ENCODE measurements around the gene CAMTA1.

Gene CAMTA1

DNA sequence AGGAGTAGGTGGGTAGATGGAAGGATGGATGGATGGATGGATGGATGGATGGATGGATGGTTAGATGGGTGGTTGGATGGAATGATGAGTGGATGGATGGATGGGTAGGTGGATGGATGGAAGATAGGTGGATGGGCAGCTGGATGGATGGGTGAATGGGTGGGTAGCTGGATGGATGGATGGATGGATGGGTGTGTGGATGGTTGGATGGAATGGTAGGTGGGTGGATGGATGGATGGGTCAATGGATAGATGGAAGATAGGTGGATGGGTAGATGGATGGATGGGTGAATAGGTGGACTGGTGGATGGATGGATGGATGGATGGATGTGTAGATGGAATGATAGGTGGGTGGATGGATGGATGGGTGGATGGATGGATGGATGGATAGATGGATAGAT lies 821.8 kb downstream of the CAMTA1 start:
- TF ChIP-seq, protein P1, sequence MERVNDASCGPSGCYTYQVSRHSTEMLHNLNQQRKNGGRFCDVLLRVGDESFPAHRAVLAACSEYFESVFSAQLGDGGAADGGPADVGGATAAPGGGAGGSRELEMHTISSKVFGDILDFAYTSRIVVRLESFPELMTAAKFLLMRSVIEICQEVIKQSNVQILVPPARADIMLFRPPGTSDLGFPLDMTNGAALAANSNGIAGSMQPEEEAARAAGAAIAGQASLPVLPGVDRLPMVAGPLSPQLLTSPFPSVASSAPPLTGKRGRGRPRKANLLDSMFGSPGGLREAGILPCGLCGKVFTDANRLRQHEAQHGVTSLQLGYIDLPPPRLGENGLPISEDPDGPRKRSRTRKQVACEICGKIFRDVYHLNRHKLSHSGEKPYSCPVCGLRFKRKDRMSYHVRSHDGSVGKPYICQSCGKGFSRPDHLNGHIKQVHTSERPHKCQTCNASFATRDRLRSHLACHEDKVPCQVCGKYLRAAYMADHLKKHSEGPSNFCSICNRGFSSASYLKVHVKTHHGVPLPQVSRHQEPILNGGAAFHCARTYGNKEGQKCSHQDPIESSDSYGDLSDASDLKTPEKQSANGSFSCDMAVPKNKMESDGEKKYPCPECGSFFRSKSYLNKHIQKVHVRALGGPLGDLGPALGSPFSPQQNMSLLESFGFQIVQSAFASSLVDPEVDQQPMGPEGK (CRISPR knock-in tag; IDR thresholded peaks at IDR 0.05; ENCODE audit: borderline replicate concordance), result no peak
- TF ChIP-seq PPARA (CRISPR knock-in tag; IDR thresholded peaks at IDR 0.05; ENCODE audit: borderline replicate concordance) (no peak), OSR1 (CRISPR knock-in tag; IDR thresholded peaks at IDR 0.05) (no peak), TOX (CRISPR knock-in tag; IDR thresholded peaks at IDR 0.05; ENCODE audit: borderline replicate concordance) (no peak)
- TF ChIP-seq, protein P2, sequence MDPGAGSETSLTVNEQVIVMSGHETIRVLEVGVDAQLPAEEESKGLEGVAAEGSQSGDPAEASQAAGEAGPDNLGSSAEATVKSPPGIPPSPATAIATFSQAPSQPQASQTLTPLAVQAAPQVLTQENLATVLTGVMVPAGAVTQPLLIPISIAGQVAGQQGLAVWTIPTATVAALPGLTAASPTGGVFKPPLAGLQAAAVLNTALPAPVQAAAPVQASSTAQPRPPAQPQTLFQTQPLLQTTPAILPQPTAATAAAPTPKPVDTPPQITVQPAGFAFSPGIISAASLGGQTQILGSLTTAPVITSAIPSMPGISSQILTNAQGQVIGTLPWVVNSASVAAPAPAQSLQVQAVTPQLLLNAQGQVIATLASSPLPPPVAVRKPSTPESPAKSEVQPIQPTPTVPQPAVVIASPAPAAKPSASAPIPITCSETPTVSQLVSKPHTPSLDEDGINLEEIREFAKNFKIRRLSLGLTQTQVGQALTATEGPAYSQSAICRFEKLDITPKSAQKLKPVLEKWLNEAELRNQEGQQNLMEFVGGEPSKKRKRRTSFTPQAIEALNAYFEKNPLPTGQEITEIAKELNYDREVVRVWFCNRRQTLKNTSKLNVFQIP (CRISPR knock-in tag; IDR thresholded peaks at IDR 0.05; ENCODE audit: borderline replicate concordance, low read depth), result no peak
- ATAC-seq, result no peak

DNA sequence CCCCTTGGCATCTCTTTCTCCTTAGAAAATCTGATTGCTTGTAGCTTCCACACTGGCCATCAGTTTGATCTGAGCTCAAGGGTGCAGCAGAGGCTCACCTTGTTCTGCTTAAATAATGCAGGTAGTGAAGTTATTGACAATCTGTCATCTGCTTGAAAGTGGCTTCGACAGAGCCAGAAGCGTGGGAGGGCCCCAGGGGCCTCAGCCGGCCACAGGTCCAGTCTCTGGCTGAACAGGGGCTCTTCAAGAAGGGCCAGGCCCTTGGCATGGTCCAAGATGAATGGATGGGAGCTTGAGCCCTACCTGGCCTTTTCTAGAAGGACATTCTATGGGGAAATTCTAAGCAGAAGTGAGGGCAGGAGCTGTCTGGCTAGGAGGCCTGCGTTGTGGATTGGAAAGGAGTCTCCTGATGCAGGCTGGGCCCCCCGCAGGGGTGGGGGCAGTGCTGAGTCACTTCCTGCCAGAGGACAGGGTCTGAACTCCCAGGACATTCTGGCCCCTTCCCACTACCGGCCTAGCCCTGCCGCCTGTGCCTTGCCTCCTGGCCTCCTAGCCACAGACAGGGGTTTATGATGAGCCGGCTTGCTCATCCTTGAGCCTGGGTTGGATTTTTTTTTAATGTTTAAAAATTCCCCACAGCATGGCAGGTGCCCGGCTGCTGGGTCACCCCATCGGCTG lies 823.5 kb downstream of the CAMTA1 start:
- TF ChIP-seq, protein P1 (CRISPR knock-in tag; IDR thresholded peaks at IDR 0.05; ENCODE audit: borderline replicate concordance), result no peak
- TF ChIP-seq ZC3H10 (CRISPR knock-in tag; IDR thresholded peaks at IDR 0.05) (no peak), PPARA (CRISPR knock-in tag; IDR thresholded peaks at IDR 0.05; ENCODE audit: borderline replicate concordance) (no peak), ZFP3 (CRISPR knock-in tag; IDR thresholded peaks at IDR 0.05) (no peak), TOX (CRISPR knock-in tag; IDR thresholded peaks at IDR 0.05; ENCODE audit: borderline replicate concordance) (no peak), ISL1 (CRISPR knock-in tag; IDR thresholded peaks at IDR 0.05) (no peak), BACH2 (CRISPR knock-in tag; IDR thresholded peaks at IDR 0.05; ENCODE audit: borderline replicate concordance) (no peak), ESRRG (CRISPR knock-in tag; IDR thresholded peaks at IDR 0.05) (no peak), CSDC2 (CRISPR knock-in tag; IDR thresholded peaks at IDR 0.05) (no peak), TCF4 (CRISPR knock-in tag; IDR thresholded peaks at IDR 0.05; ENCODE audit: borderline replicate concordance) (no peak)
- TF ChIP-seq, protein P2 (CRISPR knock-in tag; IDR thresholded peaks at IDR 0.05; ENCODE audit: borderline replicate concordance, low read depth), result no peak
- TF ChIP-seq, protein P3, sequence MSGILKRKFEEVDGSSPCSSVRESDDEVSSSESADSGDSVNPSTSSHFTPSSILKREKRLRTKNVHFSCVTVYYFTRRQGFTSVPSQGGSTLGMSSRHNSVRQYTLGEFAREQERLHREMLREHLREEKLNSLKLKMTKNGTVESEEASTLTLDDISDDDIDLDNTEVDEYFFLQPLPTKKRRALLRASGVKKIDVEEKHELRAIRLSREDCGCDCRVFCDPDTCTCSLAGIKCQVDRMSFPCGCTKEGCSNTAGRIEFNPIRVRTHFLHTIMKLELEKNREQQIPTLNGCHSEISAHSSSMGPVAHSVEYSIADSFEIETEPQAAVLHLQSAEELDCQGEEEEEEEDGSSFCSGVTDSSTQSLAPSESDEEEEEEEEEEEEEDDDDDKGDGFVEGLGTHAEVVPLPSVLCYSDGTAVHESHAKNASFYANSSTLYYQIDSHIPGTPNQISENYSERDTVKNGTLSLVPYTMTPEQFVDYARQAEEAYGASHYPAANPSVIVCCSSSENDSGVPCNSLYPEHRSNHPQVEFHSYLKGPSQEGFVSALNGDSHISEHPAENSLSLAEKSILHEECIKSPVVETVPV (CRISPR knock-in tag; IDR thresholded peaks at IDR 0.05), result no peak
- no peak for ATAC-seq

DNA sequence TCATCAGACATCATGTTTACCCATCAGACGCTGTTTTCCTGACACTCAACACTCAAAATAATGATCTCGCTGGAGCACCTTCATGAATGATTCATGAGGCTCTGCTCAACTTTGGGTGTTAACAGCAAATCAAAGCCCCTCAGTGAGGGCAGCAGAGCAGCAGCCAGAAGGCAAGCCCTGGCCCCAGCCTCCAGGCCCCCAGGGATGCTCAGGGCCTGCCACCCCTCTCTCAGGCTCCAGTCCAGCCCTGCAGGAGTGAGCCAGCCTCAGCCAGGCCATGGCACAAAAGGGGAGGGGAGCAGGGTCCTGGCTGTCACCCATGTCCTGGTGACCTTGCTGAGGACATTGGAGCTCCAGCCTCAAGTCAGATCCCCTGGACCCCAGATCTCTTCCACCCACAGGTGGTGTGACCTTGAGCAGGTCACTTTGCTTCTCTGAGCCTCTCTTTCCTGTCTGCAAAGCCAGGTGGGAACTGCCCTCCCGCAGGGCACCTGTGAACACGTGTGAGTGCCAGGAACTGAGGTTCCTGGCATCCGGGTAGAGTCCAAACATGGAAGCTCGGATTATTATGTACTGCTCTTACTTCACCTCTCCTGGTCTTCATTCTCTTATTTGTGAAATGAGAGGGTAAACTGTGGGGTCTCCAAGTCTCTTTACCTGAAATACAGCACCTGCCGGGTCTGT lies 824.2 kb downstream of the CAMTA1 start:
- no peak for TF ChIP-seq OSR1 (CRISPR knock-in tag; IDR thresholded peaks at IDR 0.05)
- TF ChIP-seq, protein P4, sequence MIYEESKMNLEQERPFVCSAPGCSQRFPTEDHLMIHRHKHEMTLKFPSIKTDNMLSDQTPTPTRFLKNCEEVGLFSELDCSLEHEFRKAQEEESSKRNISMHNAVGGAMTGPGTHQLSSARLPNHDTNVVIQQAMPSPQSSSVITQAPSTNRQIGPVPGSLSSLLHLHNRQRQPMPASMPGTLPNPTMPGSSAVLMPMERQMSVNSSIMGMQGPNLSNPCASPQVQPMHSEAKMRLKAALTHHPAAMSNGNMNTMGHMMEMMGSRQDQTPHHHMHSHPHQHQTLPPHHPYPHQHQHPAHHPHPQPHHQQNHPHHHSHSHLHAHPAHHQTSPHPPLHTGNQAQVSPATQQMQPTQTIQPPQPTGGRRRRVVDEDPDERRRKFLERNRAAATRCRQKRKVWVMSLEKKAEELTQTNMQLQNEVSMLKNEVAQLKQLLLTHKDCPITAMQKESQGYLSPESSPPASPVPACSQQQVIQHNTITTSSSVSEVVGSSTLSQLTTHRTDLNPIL (CRISPR knock-in tag; IDR thresholded peaks at IDR 0.05; ENCODE audit: low read depth), result no peak
- no peak for ATAC-seq

DNA sequence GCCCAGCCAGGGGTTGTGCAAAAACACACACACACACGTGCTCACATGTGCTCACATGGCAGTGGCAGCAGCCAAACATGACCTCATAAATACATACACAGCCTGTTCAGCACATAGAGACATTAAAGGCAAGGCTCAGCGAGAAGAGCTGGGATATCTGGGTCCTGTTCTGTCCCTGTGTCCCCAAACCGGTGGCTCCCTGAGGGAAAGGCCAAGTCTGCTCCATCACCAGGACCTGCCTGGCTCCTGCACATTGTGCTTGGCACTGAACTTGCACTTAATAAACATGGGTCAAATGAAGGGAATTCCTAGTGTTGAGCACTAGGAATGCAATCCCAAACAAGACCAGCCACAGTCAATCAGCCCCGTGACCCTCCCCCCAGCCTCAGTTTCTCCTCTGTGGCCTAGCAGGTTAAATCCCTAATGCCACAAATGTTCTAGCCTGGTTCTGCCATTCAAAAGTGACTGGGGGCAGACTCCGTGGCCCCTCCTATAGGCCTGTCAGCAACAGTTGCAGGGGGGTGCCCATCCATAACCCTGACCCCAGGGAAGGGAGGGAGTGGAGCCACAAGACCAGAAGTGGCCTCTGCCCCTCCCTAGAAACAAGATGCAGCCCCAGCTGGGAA lies 825.0 kb downstream of the CAMTA1 start:
- TF ChIP-seq ARNTL (CRISPR knock-in tag; IDR thresholded peaks at IDR 0.05; ENCODE audit: borderline replicate concordance, low read depth), result no peak
- TF ChIP-seq CSDC2 (CRISPR knock-in tag; IDR thresholded peaks at IDR 0.05), result no peak
- no peak for TF ChIP-seq ZFP30 (CRISPR knock-in tag; IDR thresholded peaks at IDR 0.05)
- TF ChIP-seq ESRRG (CRISPR knock-in tag; IDR thresholded peaks at IDR 0.05), result no peak
- TF ChIP-seq BACH2 (CRISPR knock-in tag; IDR thresholded peaks at IDR 0.05; ENCODE audit: borderline replicate concordance), result no peak
- TF ChIP-seq, protein P3 (CRISPR knock-in tag; IDR thresholded peaks at IDR 0.05), result no peak
- TF ChIP-seq, protein P4 (CRISPR knock-in tag; IDR thresholded peaks at IDR 0.05; ENCODE audit: low read depth), result no peak
- TF ChIP-seq, protein P1 (CRISPR knock-in tag; IDR thresholded peaks at IDR 0.05; ENCODE audit: borderline replicate concordance), result no peak
- no peak for ATAC-seq
